HG03196 (cell line): ENCODE data around the gene PDE2A.

Experiments used
- ATAC-seq: cut with Tn5 transposase; IDR thresholded peaks from one replicate; pipeline ENCODE4 v1.9.1; 2021; ENCODE audit not compliant: unreplicated experiment

The PDE2A gene

GRCh38 chr11:72684236-72684912 is 10.2 kb upstream of the PDE2A start:
- no peak for ATAC-seq

- peak; percentile 41 for ATAC-seq
Observed at GRCh38 chr11:72683782-72684200, 9.6 kb upstream of the PDE2A start.

GRCh38 chr11:72682858-72683243 is 8.6 kb upstream of the PDE2A start:
- ATAC-seq = no peak

- no peak for ATAC-seq
Observed at GRCh38 chr11:72682238-72682857, 8.1 kb upstream of the PDE2A start.

GRCh38 chr11:72681226-72682153 is 7.3 kb upstream of the PDE2A start:
- no peak for ATAC-seq

GRCh38 chr11:72680624-72681158 is 6.5 kb upstream of the PDE2A start:
- no peak for ATAC-seq

- no peak for ATAC-seq
Observed at GRCh38 chr11:72679869-72680268, 5.6 kb upstream of the PDE2A start.

- no peak for ATAC-seq
Observed at GRCh38 chr11:72678524-72678923, 4.3 kb upstream of the PDE2A start.

- ATAC-seq = no peak
Observed at GRCh38 chr11:72676861-72677341, 2.7 kb upstream of the PDE2A start.

GRCh38 chr11:72675221-72675620 is 999 bp upstream of the PDE2A start:
- no peak for ATAC-seq

GRCh38 chr11:72673284-72673942 is 809 bp downstream of the PDE2A start:
- no peak for ATAC-seq

GRCh38 chr11:72672597-72673238 is 1.5 kb downstream of the PDE2A start:
- no peak for ATAC-seq

- no peak for ATAC-seq
Observed at GRCh38 chr11:72671152-72672099, 2.8 kb downstream of the PDE2A start.

- no peak for ATAC-seq
Observed at GRCh38 chr11:72670041-72670440, 4.2 kb downstream of the PDE2A start.

- no peak for ATAC-seq
Observed at GRCh38 chr11:72669527-72669926, 4.7 kb downstream of the PDE2A start.

GRCh38 chr11:72668629-72669347 is 5.4 kb downstream of the PDE2A start:
- ATAC-seq = peak; percentile 65

GRCh38 chr11:72665911-72666472 is 8.2 kb downstream of the PDE2A start:
- ATAC-seq = no peak

- ATAC-seq = no peak
Observed at GRCh38 chr11:72662036-72662435, 12.2 kb downstream of the PDE2A start.
